ENCODE measurements around the gene SCYGR6.

Gene SCYGR6, protein sequence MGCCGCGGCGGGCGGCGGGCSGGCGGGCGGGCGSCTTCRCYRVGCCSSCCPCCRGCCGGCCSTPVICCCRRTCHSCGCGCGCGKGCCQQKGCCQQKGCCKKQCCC

DNA sequence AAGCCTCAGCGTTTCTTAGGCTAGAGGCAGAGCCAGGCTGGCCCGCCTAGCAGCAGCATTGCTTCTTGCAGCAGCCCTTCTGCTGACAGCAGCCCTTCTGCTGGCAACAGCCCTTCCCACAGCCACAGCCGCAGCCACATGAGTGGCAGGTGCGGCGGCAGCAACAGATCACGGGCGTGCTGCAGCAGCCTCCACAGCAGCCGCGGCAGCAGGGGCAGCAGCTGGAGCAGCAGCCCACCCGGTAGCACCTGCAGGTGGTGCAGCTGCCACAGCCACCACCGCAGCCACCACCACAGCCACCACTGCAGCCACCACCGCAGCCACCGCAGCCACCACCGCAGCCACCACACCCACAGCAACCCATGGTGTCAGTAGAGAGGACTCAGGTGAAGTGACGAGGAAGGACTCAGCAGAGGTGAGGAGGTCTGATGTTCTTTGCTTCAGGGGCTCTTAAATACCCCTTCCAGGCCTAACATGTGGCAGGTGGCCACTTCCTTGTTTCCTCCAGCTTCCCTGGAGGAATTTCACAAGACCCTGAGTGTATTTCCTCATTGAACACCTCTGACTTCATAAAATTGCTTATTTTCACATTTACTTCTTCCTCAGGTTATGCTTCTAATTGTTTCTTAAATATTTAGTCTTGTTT, at the start of gene SCYGR6:
Gene SCYGR6 (minus strand): TSS at position 364 of the 646 bp plus-strand sequence. CDS start 0 bp downstream, at position 364.
- TF ChIP-seq ZFX (IDR thresholded peaks at IDR 0.05) = no peak
- TF ChIP-seq, protein P1, sequence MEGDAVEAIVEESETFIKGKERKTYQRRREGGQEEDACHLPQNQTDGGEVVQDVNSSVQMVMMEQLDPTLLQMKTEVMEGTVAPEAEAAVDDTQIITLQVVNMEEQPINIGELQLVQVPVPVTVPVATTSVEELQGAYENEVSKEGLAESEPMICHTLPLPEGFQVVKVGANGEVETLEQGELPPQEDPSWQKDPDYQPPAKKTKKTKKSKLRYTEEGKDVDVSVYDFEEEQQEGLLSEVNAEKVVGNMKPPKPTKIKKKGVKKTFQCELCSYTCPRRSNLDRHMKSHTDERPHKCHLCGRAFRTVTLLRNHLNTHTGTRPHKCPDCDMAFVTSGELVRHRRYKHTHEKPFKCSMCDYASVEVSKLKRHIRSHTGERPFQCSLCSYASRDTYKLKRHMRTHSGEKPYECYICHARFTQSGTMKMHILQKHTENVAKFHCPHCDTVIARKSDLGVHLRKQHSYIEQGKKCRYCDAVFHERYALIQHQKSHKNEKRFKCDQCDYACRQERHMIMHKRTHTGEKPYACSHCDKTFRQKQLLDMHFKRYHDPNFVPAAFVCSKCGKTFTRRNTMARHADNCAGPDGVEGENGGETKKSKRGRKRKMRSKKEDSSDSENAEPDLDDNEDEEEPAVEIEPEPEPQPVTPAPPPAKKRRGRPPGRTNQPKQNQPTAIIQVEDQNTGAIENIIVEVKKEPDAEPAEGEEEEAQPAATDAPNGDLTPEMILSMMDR (conservative IDR thresholded peaks at IDR 0.05) = no peak

DNA sequence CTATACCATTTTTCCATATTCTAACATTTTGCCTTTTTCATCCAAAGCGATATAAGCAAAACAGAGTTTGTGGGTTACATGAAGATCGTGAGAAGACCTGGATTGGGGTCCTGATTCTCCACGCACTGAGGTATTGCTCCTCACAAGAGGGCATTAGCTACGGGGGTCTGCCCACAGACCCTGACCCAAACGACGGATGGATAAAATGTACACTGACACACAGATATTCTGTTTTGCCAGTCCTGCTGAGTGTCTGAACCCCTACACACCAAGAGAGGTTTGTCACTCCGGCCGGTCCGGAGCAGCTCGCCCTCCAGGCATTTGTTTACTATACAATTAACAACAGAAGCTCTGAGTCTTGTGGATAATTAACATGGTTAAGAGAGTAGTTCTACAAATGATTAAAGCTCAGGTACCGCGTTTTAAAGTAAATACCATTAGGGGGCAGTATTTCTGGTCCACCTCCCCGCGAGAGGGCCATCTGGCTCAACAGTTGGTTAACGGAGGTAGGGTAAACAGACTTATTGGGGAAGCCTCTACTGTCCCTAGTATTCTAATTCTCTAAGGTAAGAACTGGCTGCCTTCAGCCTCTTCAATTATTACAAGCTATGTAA, 49.6 kb upstream of the SCYGR6 start:
- TF ChIP-seq, protein P1 (conservative IDR thresholded peaks at IDR 0.05) = peak; percentile 59
- no peak for TF ChIP-seq ZFX (IDR thresholded peaks at IDR 0.05)
- H3K27ac ChIP-seq = no peak overlapping the region

More for the DNA sequence above, at the start of gene SCYGR6:
- H3K27ac ChIP-seq = no peak within 1 kb of the TSS

DNA sequence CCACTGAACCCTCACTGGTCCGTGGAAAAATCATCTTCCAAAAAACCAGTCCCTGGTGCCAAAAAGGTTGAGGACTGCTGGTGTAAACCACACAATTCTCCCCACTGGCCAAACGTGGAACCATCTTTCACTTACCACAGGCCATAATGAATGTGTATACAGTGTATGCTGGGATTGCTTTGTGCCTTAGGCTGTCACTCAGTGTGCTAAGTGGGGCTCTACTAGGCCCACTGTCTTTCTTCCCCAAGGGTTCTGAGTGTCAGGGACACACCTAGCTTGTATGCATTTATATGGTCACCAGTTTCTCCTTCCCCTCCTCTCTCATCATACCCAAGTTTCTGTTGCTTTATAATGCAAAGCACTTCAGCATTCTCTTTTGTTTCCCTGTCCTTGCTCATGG, 48.4 kb upstream of the SCYGR6 start:
- no peak overlapping the region for H3K27ac ChIP-seq
- TF ChIP-seq, protein P1 (conservative IDR thresholded peaks at IDR 0.05) = no peak
- no peak for TF ChIP-seq ZFX (IDR thresholded peaks at IDR 0.05)

DNA sequence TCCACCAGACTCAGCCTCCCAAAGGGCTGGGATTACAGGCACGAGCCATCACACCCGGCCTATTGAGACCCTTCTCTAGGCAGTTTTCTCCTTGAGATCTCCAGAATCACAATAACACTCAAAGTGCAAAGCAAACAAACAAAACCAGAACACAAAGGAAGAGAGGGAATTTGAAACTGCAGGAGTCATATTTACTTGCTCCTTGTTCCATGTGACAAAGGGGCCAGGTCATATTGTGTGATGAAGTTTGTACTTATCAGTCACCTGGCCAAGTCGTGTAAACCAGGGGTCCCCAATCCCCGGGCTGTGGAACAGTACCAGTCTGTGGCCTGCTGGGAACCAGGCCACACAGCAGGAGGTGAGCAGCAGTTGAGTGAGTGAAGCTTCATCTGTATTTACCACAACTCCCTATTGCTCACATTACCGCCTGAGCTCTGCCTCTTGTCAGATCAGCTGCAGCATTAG, 47.7 kb upstream of the SCYGR6 start:
- TF ChIP-seq, protein P1 (conservative IDR thresholded peaks at IDR 0.05) = no peak
- TF ChIP-seq ZFX (IDR thresholded peaks at IDR 0.05) = no peak
- H3K27ac ChIP-seq = no peak overlapping the region

DNA sequence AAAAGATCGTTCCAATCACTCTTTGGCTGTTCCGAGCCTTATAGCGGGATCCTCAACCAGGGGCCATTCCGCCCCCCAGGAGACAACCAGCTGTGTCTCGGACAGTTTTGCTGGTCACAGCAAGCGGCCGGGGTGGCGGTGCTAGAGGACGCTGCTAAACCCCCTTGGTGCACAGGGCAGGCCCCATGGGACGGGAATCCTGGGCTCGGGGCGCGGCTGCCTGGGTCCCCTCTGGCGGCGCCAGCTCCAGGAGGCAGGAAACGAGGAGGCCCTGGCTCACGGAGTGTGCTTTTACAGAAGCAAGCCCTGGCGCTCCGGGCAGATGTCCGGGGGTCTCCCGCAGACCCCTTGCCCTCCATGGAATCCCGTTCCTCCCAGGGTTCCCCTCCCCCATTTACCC, 43.3 kb upstream of the SCYGR6 start:
- TF ChIP-seq, protein P1 (conservative IDR thresholded peaks at IDR 0.05) = no peak
- no peak for TF ChIP-seq ZFX (IDR thresholded peaks at IDR 0.05)
- H3K27ac ChIP-seq = no peak overlapping the region

DNA sequence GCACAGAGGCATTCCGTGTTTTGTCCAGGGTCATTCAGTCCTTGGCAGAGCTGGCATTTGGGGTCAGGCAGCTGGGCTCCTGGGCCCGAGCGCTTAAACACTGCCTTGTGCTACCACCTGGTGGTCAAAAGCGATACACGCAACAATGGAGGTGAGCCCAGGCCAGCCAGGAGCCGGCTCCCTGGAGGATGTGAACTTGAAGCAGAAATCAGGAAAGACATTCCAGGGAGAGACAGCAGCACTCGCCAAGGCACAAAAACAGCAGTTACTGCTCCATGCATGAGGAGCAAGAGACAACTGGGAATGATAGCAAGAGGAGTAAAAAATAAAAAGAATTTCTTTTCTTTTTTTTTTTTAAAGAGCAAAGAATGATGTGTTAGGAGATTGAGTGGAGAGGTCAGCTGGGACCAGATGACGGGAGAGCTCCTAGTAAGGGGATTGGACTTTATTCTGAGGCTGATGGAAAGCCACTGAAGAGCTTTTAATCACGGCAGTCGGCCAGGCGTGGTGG, 41.9 kb upstream of the SCYGR6 start:
- no peak for TF ChIP-seq ZFX (IDR thresholded peaks at IDR 0.05)
- TF ChIP-seq, protein P1 (conservative IDR thresholded peaks at IDR 0.05) = peak; percentile 80
- no peak overlapping the region for H3K27ac ChIP-seq

DNA sequence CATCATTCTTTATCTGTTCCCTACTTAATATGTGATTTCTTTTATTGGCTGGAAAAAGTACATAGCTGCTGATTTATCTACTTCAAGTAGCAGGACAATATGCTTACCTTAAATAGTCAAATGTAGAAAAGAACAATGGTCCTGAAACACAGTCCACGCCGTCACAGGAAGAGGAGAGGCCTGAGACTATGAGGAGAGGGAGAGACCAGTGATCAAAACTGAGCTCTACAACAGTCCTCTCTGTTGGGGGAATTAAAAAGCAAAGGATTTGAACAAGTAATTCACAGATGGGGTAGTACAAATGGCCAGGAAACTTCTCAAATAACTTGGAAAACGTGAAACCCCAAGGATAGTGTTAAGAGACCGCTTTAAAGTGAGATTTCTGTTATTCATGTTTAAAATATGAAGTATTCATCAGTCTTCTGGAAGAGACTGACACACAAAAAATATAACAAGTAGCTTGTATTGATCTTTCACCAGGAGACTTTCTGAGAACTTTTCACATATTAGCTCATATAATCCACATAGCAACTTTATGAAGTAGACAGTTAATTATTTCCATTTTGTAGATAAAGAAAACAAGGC, 41.3 kb upstream of the SCYGR6 start:
- no peak overlapping the region for H3K27ac ChIP-seq
- TF ChIP-seq, protein P1 (conservative IDR thresholded peaks at IDR 0.05) = no peak
- TF ChIP-seq ZFX (IDR thresholded peaks at IDR 0.05) = no peak
